ENCODE measurements around the gene SETBP1.

SETBP1 gene

DNA sequence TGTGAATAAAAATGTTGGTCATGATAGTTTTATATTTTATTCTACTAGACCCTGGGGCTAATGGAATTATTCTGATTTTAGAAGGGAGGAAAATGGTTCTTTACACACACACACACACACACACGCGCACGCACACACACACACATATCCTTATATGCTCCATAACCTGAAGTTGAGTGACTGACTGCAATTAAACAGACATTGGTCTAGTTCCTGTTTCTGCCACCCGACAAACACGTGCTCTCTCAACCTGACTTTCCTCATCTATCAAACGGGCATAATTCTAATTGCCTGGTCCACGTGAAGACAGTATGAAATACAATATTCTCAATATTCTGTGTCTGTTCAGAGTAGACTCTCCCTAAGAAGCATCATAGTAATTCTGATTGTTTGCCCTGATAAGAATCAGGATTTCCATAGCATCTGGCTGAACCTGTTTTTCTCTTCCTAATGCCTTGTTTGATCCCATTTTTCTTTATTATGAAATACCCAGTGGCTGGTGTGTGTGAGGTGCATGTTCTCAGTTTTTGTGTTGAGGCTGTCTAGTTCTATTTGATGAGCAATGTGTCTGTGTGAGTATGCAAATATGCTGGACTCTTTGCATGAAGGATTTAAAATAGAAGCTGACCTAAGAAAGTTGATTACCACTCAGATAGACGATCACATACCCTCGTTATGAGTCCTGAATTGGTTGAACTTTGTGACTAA, 51.0 kb downstream of the SETBP1 start:
- Histone ChIP-seq H3K4me3 (ENCODE audit: low read depth, low read length) (no peak overlapping the region), H3K27ac (ENCODE audit: low read depth, low read length) (no peak overlapping the region)

DNA sequence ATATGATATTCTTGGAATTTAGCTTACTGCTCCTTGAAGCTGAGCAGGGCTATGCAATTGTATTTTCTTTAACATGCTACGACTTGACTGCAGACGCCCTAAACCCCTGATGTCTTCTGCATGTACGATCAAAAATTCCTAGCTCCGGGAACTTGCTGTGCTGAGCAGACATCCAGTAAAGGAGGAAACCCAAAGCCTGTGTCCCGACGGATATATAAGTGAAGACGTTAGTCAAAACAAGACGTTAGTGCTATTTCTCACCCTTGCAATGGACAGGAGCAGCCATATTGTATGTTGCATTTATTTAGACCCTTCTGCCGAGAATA, 51.5 kb downstream of the SETBP1 start:
- Histone ChIP-seq H3K4me1 (ENCODE audit: control insufficient read depth, insufficient read depth, low read length, unreplicated experiment) (peaks cover 22% of the 10 kb centered on the region), H3K27me3 (ENCODE audit: insufficient read depth, low read length) (no peaks in the 10 kb centered on the region), H3K27ac (ENCODE audit: low read depth, low read length) (no peak overlapping the region), H2AFZ (ENCODE audit: low read length, unreplicated experiment) (no peak overlapping the region), H3K36me3 (ENCODE audit: insufficient read depth, low read length) (no peaks in the 10 kb centered on the region), H3K4me3 (ENCODE audit: low read depth, low read length) (no peak overlapping the region), H3K79me2 (ENCODE audit: control insufficient read depth, insufficient read depth, low read length, unreplicated experiment) (no peaks in the 10 kb centered on the region)

More for the DNA sequence above, 51.0 kb downstream of the SETBP1 start:
- Histone ChIP-seq H3K4me1 (ENCODE audit: control insufficient read depth, insufficient read depth, low read length, unreplicated experiment) (peaks cover 22% of the 10 kb centered on the region), H3K36me3 (ENCODE audit: insufficient read depth, low read length) (no peaks in the 10 kb centered on the region), H3K27me3 (ENCODE audit: insufficient read depth, low read length) (no peaks in the 10 kb centered on the region), H3K79me2 (ENCODE audit: control insufficient read depth, insufficient read depth, low read length, unreplicated experiment) (no peaks in the 10 kb centered on the region), H2AFZ (ENCODE audit: low read length, unreplicated experiment) (no peak overlapping the region)

DNA sequence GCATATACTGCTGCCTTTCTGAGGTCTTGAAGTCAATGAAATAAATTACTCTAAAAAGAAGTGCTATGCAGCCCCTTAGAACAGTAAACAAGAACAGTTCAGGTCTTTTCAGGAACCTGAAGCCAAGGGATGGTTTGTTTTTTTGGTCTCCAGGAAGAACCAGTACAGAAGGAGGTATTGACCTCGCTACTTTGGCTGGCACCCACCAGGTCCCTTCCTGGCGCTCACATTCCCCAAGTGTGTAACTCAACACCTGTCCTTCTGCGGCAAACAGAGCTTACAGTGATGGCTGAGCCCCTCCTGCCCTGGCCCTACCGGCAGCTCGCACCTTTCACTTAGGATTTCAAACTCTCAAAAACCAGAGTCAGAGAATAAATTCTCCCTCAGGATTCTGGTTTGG, 51.9 kb downstream of the SETBP1 start:
- Histone ChIP-seq H3K79me2 (ENCODE audit: control insufficient read depth, insufficient read depth, low read length, unreplicated experiment) (no peaks in the 10 kb centered on the region), H3K4me1 (ENCODE audit: control insufficient read depth, insufficient read depth, low read length, unreplicated experiment) (peaks cover 22% of the 10 kb centered on the region), H3K4me3 (ENCODE audit: low read depth, low read length) (no peak overlapping the region), H3K27ac (ENCODE audit: low read depth, low read length) (peak overlapping the region; percentile 91), H3K36me3 (ENCODE audit: insufficient read depth, low read length) (no peaks in the 10 kb centered on the region), H3K27me3 (ENCODE audit: insufficient read depth, low read length) (no peaks in the 10 kb centered on the region), H2AFZ (ENCODE audit: low read length, unreplicated experiment) (peak overlapping the region; percentile 93)

DNA sequence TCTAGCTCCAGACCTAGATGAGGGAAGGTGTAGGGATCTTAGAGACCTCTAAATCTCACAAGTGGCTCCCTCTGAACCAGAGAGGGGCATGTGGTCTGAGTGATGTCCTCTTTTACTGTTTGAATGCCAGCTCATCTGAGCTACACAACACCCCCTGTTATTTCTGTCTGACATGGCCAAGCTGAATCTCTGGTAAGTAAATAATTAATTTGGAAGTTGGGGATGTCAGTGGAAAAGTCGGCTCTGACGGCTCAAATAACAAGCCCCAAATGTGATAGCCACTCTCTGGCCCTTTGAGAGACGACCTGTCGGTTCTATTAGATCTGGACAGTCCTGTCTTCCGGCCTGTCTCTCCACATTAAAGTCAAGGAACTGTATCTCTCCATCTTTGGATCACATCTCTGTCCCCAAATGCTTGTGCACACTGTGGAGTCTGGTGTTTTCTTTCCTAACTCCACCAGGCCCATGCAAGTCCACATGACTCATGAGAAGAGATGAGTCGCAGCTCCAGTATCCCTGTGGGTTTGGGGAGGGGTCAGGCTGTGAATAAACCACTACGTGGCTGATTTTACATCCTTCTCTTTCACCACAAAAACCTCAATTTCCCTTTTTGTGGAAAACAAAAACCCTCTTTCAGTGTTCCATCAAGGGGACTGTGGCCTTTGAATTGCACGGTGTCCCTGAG, 52.5 kb downstream of the SETBP1 start:
- Histone ChIP-seq H3K4me1 (ENCODE audit: control insufficient read depth, insufficient read depth, low read length, unreplicated experiment) (peaks cover 22% of the 10 kb centered on the region), H3K36me3 (ENCODE audit: insufficient read depth, low read length) (no peaks in the 10 kb centered on the region), H3K27me3 (ENCODE audit: insufficient read depth, low read length) (no peaks in the 10 kb centered on the region), H3K27ac (ENCODE audit: low read depth, low read length) (peak overlapping the region; percentile 91), H2AFZ (ENCODE audit: low read length, unreplicated experiment) (peak overlapping the region; percentile 93), H3K79me2 (ENCODE audit: control insufficient read depth, insufficient read depth, low read length, unreplicated experiment) (no peaks in the 10 kb centered on the region), H3K4me3 (ENCODE audit: low read depth, low read length) (peak overlapping the region; percentile 12; the same call in 1 of the 2 replicates)

DNA sequence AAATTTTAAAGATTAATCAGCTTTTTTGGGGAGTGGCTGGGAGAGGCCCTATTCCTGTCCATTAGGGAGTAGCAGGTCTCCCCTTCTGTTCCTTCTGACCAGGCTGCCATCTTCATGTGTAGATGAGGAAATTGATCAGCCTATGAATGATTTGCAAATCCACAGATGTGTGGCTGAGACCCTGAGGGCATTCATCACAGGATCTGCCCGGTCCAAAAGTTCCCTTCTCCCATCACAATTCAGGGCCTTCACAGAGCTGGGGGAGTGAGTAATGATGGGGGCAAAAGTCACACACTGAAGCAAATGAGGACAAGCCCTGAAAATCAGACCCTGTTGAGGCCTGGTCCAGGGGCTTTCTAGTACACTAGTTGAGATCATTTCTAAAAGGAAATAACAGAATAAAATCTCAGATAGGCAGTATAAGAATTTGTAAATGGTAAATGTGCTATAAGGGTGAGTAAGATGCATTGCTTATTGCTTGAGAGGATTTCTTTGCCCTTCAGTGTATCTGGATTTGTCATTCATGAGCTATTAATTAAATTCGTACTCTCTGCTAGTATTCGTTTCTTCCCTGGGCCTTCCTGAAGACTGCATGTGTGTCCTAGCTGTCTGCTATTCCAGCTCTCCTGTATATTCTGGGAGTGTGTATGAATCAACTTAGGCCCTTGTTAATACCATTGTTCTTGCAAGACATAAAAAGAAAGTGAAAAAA, 53.2 kb downstream of the SETBP1 start:
- Histone ChIP-seq H3K27ac (ENCODE audit: low read depth, low read length) (peak overlapping the region; percentile 91), H3K27me3 (ENCODE audit: insufficient read depth, low read length) (no peaks in the 10 kb centered on the region), H3K4me3 (ENCODE audit: low read depth, low read length) (no peak overlapping the region), H2AFZ (ENCODE audit: low read length, unreplicated experiment) (peak overlapping the region; percentile 63), H3K4me1 (ENCODE audit: control insufficient read depth, insufficient read depth, low read length, unreplicated experiment) (peaks cover 22% of the 10 kb centered on the region), H3K79me2 (ENCODE audit: control insufficient read depth, insufficient read depth, low read length, unreplicated experiment) (no peaks in the 10 kb centered on the region), H3K36me3 (ENCODE audit: insufficient read depth, low read length) (no peaks in the 10 kb centered on the region)

DNA sequence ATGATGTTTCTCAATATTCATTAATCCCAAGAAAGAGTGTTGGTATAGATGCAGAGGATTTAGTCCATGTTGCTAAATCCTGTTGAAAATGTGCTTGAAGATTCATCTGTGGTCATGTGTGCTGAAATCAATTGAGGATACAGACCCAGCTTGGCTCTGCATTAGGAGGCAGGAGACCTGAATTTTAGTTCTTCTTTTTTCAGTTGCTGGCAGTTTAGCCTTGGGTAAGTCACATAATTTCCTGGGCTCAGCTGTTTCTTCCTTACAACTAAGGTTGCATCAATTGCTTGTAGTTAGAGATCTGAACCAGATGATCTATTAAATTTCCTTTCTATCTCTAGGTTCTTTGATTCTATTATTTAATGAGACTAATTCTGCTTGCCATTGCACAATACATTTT, 54.4 kb downstream of the SETBP1 start:
- no peak overlapping the region for H3K27ac ChIP-seq (ENCODE audit: low read depth, low read length)
- H3K4me1 ChIP-seq (ENCODE audit: control insufficient read depth, insufficient read depth, low read length, unreplicated experiment): peaks cover 22% of the 10 kb centered on the region
- no peaks in the 10 kb centered on the region for H3K79me2 ChIP-seq (ENCODE audit: control insufficient read depth, insufficient read depth, low read length, unreplicated experiment)
- H3K27me3 ChIP-seq (ENCODE audit: insufficient read depth, low read length): no peaks in the 10 kb centered on the region
- no peak overlapping the region for H2AFZ ChIP-seq (ENCODE audit: low read length, unreplicated experiment)
- H3K36me3 ChIP-seq (ENCODE audit: insufficient read depth, low read length): no peaks in the 10 kb centered on the region
- H3K4me3 ChIP-seq (ENCODE audit: low read depth, low read length): no peak overlapping the region

DNA sequence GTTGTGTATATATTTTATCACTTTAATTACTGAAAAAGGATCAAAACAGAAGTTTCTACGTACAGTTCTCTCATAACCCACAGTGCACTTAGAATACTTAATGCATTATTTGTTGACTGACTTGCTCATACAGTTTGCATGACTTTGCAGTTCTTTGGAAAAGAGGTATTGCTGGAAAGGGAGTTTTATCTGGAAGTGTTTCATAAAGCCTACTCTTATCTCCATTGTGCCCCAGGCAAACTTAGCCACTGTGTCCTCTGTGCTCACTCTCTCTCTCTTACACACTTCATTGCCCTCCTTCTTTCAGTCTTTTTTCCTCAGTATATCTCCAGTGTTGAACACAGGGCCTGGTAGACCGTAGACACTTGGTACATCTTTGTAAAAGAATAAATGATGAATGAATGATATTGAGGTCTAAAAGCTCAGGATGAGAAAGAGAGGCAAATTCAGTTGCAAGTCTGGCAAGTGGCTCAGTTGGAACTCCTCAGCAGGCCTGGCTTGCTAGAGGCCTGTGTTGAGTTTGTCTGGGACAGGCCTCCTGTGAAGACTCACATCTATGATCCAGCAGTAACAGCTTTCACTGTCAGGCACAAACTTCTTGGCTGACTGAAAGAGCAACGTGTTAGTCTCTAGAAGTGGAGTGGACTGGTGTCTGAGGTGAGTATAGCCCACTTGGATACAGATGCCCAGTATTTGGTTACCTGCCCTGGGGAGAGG, 56.1 kb downstream of the SETBP1 start:
- H3K27ac ChIP-seq (ENCODE audit: low read depth, low read length): no peak overlapping the region
- peaks cover 22% of the 10 kb centered on the region for H3K4me1 ChIP-seq (ENCODE audit: control insufficient read depth, insufficient read depth, low read length, unreplicated experiment)
- H3K36me3 ChIP-seq (ENCODE audit: insufficient read depth, low read length): no peaks in the 10 kb centered on the region
- no peaks in the 10 kb centered on the region for H3K27me3 ChIP-seq (ENCODE audit: insufficient read depth, low read length)
- no peak overlapping the region for H2AFZ ChIP-seq (ENCODE audit: low read length, unreplicated experiment)
- no peak overlapping the region for H3K4me3 ChIP-seq (ENCODE audit: low read depth, low read length)
- no peaks in the 10 kb centered on the region for H3K79me2 ChIP-seq (ENCODE audit: control insufficient read depth, insufficient read depth, low read length, unreplicated experiment)

DNA sequence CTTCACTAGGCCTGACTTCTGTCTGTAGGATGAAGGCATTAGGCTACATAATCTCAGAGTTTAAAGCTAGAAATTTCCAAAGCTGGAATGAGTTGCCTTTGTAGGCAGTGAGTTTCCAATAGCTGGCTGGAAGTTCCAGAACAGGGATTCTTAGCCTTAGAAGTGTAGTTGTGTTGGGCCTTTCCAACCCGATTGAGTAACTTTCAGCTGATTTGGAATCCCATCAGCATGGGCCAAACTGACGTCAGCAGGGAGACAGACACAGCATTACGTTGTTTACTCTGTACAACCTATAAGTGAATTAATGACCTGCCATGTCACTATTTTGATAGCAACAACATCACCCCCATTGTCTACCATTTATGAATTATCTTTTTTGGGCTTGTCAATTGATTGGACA, 56.9 kb downstream of the SETBP1 start:
- no peak overlapping the region for H3K4me3 ChIP-seq (ENCODE audit: low read depth, low read length)
- H3K36me3 ChIP-seq (ENCODE audit: insufficient read depth, low read length): no peaks in the 10 kb centered on the region
- H2AFZ ChIP-seq (ENCODE audit: low read length, unreplicated experiment): no peak overlapping the region
- H3K27me3 ChIP-seq (ENCODE audit: insufficient read depth, low read length): no peaks in the 10 kb centered on the region
- peaks cover 21% of the 10 kb centered on the region for H3K4me1 ChIP-seq (ENCODE audit: control insufficient read depth, insufficient read depth, low read length, unreplicated experiment)
- H3K27ac ChIP-seq (ENCODE audit: low read depth, low read length): no peak overlapping the region
- H3K79me2 ChIP-seq (ENCODE audit: control insufficient read depth, insufficient read depth, low read length, unreplicated experiment): no peaks in the 10 kb centered on the region

DNA sequence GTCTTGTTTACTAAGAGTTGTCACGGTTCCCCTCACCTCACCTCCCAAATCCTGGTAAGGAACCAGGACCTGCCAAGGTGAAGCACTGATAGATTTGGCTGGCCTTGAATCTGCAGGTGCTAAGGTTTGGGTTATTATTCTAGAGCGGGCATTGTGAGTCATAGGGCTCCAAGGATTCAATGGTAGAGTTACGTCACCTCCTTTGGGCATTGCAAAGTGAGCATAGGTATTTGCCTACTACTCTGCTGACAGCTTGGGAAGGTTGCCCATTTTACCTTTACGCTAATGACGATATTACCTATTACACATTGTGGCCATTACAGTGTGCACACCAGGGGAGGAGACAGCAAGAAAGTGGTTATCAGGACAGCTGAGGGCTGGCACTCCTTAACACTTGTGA, 59.3 kb downstream of the SETBP1 start:
- peaks cover 8% of the 10 kb centered on the region for H3K4me1 ChIP-seq (ENCODE audit: control insufficient read depth, insufficient read depth, low read length, unreplicated experiment)
- H3K27me3 ChIP-seq (ENCODE audit: insufficient read depth, low read length): no peaks in the 10 kb centered on the region
- H3K79me2 ChIP-seq (ENCODE audit: control insufficient read depth, insufficient read depth, low read length, unreplicated experiment): no peaks in the 10 kb centered on the region
- no peak overlapping the region for H3K4me3 ChIP-seq (ENCODE audit: low read depth, low read length)
- H3K27ac ChIP-seq (ENCODE audit: low read depth, low read length): no peak overlapping the region
- no peak overlapping the region for H2AFZ ChIP-seq (ENCODE audit: low read length, unreplicated experiment)
- H3K36me3 ChIP-seq (ENCODE audit: insufficient read depth, low read length): no peaks in the 10 kb centered on the region

DNA sequence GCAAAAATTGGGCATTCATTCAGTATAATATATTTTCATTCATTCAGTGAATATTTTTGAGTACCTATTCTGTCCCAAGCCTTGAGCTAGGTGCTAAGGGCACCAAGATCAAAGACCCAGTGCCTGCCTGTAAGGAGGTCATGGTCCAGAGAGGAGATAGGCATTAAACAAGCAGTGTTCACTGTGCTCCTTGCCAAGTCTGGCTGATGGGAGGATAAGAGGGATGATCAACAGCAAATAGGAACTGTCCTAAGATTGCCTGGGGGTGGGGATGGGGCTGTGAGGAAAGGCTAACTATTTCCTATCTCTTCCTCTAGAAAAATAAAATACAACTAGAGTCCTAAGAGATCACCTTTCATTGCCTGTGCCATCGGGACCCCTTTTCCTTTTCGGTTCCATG, 60.4 kb downstream of the SETBP1 start:
- Histone ChIP-seq H3K79me2 (ENCODE audit: control insufficient read depth, insufficient read depth, low read length, unreplicated experiment) (no peaks in the 10 kb centered on the region), H3K4me3 (ENCODE audit: low read depth, low read length) (no peak overlapping the region)

More for the DNA sequence above, 60.4 kb downstream of the SETBP1 start:
- H3K27ac ChIP-seq (ENCODE audit: low read depth, low read length): no peak overlapping the region
- no peaks in the 10 kb centered on the region for H3K36me3 ChIP-seq (ENCODE audit: insufficient read depth, low read length)
- no peaks in the 10 kb centered on the region for H3K27me3 ChIP-seq (ENCODE audit: insufficient read depth, low read length)
- H3K4me1 ChIP-seq (ENCODE audit: control insufficient read depth, insufficient read depth, low read length, unreplicated experiment): peaks cover 8% of the 10 kb centered on the region
- H2AFZ ChIP-seq (ENCODE audit: low read length, unreplicated experiment): no peak overlapping the region

Data from ACC112 (cell line).